ENCODE results near the gene PKIG.

The PKIG gene

DNA sequence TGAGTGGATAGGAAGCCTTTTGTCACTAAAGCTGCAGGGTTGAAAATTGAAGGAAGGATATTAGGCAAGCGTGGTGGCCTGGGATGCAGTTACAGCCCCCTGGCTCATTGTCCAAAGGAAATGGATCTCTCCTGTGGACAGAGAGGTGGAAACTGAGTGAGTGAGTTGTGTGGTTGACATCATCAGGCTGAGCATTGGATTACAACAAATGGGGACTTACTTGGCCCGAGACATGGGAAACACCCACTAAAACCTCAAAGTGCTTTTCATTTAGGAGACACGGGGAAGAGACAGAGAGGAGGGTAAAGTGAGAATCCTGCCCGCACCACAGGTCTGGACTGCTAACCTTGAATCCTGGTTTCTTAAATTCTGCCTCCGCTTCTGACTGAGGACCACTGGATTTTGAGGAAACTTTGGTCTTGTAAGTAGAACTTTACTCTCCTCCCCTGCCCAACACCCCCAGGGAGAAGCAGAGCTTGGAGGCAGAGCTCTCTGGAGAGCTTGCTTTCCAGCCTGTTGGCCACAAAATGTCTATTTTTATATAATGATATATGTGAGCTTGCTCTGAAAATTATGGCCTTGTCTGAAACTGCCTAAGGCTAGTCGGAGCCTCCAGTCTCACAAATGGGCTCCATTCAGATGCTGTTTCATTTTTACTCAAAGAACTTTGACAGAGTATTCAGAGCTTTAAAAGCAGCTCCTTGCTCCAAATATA, at the start of gene PKIG:
PKIG (plus strand) TSS at position 269 of the 715 bp plus-strand sequence. CDS start 31,978 bp downstream, outside the sequence.
- intact Hi-C loops (cut with micrococcal nuclease), result no loop called here
- Mint-ChIP-seq H3K36me3 (ENCODE audit: low read depth) (no peaks in the 10 kb centered on the region), H3K4me1 (ENCODE audit: low read depth) (peaks cover 17% of the 10 kb centered on the region), H3K27ac (no peak within 1 kb of the TSS), H3K27me3 (no peaks in the 10 kb centered on the region), H3K9me3 (no peaks in the 10 kb centered on the region), H3K4me3 (no peak within 1 kb of the TSS)

DNA sequence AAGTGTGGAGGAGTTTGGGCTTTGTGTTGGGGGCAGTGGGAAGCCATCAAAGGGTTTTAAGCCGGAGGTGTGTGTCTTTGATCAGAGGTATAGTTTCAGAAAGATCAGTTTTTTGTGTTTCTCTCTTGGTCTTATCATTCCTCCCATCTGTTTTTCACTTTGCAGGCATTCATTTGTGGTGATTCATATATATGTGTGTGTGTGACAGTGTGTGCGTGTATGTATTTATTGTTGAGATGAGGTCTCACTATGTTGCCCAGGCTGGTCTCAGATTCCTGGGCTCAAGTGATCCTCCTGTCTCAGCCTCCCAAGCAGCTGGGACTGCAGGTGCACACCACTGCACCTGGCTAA, 49.4 kb upstream of the PKIG start:
- Mint-ChIP-seq H3K4me1 (ENCODE audit: low read depth) (peaks cover 15% of the 10 kb centered on the region), H3K27ac (no peak overlapping the region), H3K4me3 (no peak overlapping the region), H3K9me3 (no peaks in the 10 kb centered on the region), H3K36me3 (ENCODE audit: low read depth) (no peaks in the 10 kb centered on the region), H3K27me3 (peaks cover 15% of the 10 kb centered on the region)
- intact Hi-C loops (cut with micrococcal nuclease), result loop anchor here (10.0 kb wide), 1 partner anchor 62 kb away; no protein-coding TSS in a partner anchor

DNA sequence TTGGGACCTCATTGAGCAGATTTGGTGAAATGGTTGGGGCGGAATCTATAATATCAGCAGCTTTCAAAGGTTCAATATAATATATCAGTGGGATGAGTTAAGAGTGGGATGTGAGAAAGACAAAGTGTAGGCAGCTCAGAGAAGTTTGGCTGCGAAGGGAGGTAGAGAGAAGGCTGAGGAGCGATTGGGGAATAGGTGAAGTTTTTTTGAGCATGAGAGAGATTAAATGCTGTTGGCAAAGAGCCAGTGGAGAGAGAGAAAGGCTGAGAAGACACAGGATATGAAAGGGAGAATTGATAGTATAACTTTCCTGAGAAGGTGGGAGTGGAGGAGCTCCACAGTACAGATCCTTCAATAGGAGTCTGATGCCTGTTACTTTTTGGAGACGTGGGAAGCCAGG, 48.5 kb upstream of the PKIG start:
- no peaks in the 10 kb centered on the region for H3K36me3 Mint-ChIP-seq (ENCODE audit: low read depth)
- H3K4me1 Mint-ChIP-seq (ENCODE audit: low read depth), result peaks cover 15% of the 10 kb centered on the region
- no peaks in the 10 kb centered on the region for H3K9me3 Mint-ChIP-seq
- intact Hi-C loops (cut with micrococcal nuclease), result loop anchor here (10.0 kb wide), 1 partner anchor 61 kb away; no protein-coding TSS in a partner anchor
- H3K27ac Mint-ChIP-seq, result no peak overlapping the region
- H3K27me3 Mint-ChIP-seq, result peaks cover 14% of the 10 kb centered on the region
- H3K4me3 Mint-ChIP-seq, result no peak overlapping the region

DNA sequence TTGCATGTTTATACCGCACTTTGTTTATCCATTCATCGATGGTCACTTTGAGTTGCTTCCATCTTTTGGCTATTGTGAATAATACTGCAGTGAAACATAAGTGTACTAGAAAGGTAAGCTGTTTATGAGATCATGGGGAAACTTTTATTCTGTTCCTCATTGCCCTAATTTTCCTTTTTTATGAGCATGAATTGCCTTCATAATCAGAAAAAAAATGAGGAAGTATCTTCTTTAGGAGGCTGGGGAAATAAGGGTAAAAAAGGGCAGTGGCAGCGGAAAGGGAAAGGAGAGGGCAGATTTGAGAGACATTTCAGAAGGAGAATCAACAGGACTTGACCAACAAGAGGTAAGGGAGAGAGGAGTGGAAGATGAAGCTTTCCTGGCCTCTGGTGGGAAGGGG, 46.2 kb upstream of the PKIG start:
- Mint-ChIP-seq H3K36me3 (ENCODE audit: low read depth) (no peaks in the 10 kb centered on the region), H3K9me3 (no peaks in the 10 kb centered on the region), H3K4me3 (no peak overlapping the region), H3K27me3 (peaks cover 11% of the 10 kb centered on the region), H3K27ac (no peak overlapping the region), H3K4me1 (ENCODE audit: low read depth) (peaks cover 21% of the 10 kb centered on the region)
- intact Hi-C loops (cut with micrococcal nuclease), result loop anchor here (10.0 kb wide), 1 partner anchor 59 kb away; no protein-coding TSS in a partner anchor

DNA sequence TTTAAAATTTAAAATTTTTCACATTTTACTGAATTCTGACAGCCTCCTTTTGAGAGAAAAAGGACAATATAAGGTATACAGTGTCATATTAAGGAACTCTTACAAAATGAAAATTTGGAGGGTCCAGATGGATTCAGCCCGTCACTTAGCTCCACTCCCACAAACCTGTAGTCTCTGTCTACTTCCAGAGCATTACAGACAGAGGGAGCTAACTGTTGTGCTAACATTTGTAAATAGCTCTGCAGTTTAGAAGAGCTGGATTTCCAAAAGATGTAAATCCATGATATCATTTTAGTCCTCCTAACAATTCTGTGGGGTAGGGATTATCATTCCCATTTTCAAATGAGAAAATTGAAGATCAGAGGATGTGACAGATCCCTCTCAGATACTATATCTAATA, 44.4 kb upstream of the PKIG start:
- peaks cover 5% of the 10 kb centered on the region for H3K27me3 Mint-ChIP-seq
- intact Hi-C loops (cut with micrococcal nuclease), result loop anchor here (10.0 kb wide), 1 partner anchor 57 kb away; no protein-coding TSS in a partner anchor
- H3K4me1 Mint-ChIP-seq (ENCODE audit: low read depth), result peaks cover 16% of the 10 kb centered on the region
- H3K36me3 Mint-ChIP-seq (ENCODE audit: low read depth), result no peaks in the 10 kb centered on the region
- H3K9me3 Mint-ChIP-seq, result no peaks in the 10 kb centered on the region
- H3K27ac Mint-ChIP-seq, result no peak overlapping the region
- H3K4me3 Mint-ChIP-seq, result no peak overlapping the region

DNA sequence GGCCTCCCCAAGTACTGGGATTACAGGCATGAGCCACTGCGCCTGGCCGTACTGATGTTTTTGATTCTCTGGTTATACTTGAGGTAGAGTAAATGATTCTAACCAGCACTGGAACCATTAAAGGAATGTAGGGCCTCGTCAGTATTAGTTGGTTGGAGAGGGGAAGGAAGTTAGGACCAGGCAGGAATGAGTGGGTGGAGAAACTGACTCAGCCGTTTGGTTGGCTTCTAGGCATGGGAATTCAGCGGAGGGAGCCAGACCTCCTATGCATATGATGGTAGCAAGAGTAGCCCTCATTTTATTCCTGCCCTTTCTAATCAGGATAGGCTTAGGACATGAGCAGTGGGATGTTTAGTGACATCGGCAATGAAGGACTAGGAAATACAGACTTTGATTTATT, 41.5 kb upstream of the PKIG start:
- Mint-ChIP-seq H3K27ac (no peak overlapping the region), H3K4me3 (no peak overlapping the region), H3K4me1 (ENCODE audit: low read depth) (peaks cover 15% of the 10 kb centered on the region), H3K27me3 (peaks cover 3% of the 10 kb centered on the region), H3K9me3 (no peaks in the 10 kb centered on the region), H3K36me3 (ENCODE audit: low read depth) (no peaks in the 10 kb centered on the region)
- intact Hi-C loops (cut with micrococcal nuclease), result no loop called here

DNA sequence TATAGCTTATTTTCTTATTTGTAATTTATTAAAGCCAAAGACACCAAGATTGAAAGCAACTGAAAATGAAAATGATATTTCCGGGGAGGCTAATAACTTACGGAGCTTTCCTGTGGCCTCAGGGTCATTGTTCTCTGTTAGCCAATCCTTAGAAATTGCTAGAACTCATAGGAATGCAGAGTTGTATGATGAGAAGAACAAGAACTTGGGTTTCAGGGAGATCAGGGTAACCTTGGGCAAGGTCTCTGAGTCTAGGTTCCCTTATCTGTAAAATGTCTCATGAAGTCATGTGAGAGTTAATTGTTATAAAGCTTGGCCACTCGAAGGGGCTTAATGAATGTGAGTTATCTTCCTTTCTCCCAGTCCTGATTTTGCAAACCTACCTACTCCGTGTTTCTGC, 40.4 kb upstream of the PKIG start:
- H3K27ac Mint-ChIP-seq, result no peak overlapping the region
- H3K36me3 Mint-ChIP-seq (ENCODE audit: low read depth), result no peaks in the 10 kb centered on the region
- peaks cover 3% of the 10 kb centered on the region for H3K27me3 Mint-ChIP-seq
- intact Hi-C loops (cut with micrococcal nuclease), result no loop called here
- peaks cover 7% of the 10 kb centered on the region for H3K4me1 Mint-ChIP-seq (ENCODE audit: low read depth)
- H3K4me3 Mint-ChIP-seq, result no peak overlapping the region
- H3K9me3 Mint-ChIP-seq, result no peaks in the 10 kb centered on the region

DNA sequence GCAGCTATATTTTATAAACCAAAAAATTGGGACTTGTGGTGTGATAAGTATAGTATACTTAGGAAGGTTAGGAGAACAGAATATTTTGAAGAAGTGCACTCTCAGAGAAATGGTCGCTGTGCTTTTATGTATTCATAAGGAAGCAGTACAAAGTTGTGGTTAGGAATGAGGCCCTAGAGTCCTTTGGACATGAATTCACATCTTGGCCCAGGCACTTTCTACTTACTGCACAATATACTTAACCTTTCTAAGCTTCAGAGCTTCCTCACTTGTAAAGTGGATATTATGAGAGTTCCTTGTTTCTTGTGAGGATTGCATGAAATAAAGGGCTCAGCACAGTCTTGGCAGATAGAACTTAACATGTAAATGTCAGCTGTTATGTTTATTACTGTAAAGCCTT, 39.5 kb upstream of the PKIG start:
- peaks cover 3% of the 10 kb centered on the region for H3K27me3 Mint-ChIP-seq
- intact Hi-C loops (cut with micrococcal nuclease), result no loop called here
- H3K4me1 Mint-ChIP-seq (ENCODE audit: low read depth), result peaks cover 7% of the 10 kb centered on the region
- no peak overlapping the region for H3K4me3 Mint-ChIP-seq
- H3K9me3 Mint-ChIP-seq, result no peaks in the 10 kb centered on the region
- no peaks in the 10 kb centered on the region for H3K36me3 Mint-ChIP-seq (ENCODE audit: low read depth)
- H3K27ac Mint-ChIP-seq, result no peak overlapping the region

DNA sequence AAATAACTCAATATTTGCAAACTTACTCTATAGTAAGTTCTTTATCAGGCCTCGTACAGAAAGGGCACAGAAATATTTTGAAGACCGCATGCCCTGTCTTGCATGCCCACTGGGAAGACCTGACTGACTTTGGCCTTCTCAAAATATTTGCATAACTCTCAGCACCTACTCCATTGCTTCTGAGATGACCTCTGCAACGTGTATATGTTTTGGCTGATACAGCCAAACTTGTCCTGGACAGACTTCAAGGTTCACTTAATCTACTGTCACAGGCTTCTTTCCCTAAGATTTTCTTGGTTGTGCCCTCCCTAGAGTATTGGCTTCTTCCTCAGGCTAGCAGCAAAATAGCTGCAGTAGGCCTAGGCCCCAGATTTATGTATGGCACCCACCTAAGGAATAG, 39.0 kb upstream of the PKIG start:
- Mint-ChIP-seq H3K36me3 (ENCODE audit: low read depth) (no peaks in the 10 kb centered on the region), H3K4me3 (no peak overlapping the region), H3K9me3 (no peaks in the 10 kb centered on the region), H3K4me1 (ENCODE audit: low read depth) (peaks cover 7% of the 10 kb centered on the region), H3K27ac (no peak overlapping the region), H3K27me3 (peaks cover 3% of the 10 kb centered on the region)
- intact Hi-C loops (cut with micrococcal nuclease), result no loop called here

DNA sequence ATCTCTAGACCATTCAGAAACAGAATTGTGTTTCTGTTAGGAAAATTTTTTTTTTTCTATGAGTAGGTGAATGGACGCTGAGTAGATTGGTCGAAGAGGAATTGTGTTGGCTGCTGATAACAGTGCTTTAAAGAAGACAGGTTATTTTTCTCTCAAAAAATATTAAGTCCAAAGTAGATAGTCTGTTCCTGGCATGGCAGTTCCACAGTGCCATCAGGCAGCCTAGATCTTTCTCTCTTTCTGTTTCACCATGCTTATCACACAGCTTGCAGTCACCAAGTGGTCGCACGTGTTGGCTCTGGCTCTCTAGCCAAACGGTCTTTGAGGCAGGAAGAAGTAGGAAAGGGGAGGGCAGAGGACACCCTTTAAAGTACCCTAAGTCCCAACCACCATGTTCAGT, 38.1 kb upstream of the PKIG start:
- H3K27ac Mint-ChIP-seq, result no peak overlapping the region
- no peak overlapping the region for H3K4me3 Mint-ChIP-seq
- peaks cover 7% of the 10 kb centered on the region for H3K4me1 Mint-ChIP-seq (ENCODE audit: low read depth)
- H3K36me3 Mint-ChIP-seq (ENCODE audit: low read depth), result no peaks in the 10 kb centered on the region
- no peaks in the 10 kb centered on the region for H3K9me3 Mint-ChIP-seq
- intact Hi-C loops (cut with micrococcal nuclease), result no loop called here
- no peaks in the 10 kb centered on the region for H3K27me3 Mint-ChIP-seq

DNA sequence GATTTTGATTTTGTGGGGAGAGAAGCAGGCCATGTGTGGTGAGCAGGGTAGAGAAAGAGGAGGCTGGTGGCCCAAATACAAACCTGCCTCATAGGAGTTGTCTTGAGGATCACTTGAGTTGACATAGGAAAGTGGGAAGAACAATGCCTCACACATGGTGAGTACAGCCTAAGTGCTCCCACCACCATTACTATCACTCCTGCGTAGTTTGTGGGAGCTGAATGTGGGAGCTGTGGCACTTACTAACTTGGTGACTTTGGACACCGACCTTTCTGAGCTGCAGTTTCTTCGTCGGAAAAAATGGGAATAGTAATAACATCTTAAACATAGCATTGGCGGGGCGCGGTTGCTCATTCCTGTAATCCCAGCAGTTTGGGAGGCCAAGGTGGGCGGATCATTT, 35.0 kb upstream of the PKIG start:
- Mint-ChIP-seq H3K27ac (no peak overlapping the region), H3K36me3 (ENCODE audit: low read depth) (no peaks in the 10 kb centered on the region), H3K9me3 (no peaks in the 10 kb centered on the region), H3K4me3 (no peak overlapping the region), H3K27me3 (no peaks in the 10 kb centered on the region), H3K4me1 (ENCODE audit: low read depth) (no peaks in the 10 kb centered on the region)
- intact Hi-C loops (cut with micrococcal nuclease), result no loop called here

DNA sequence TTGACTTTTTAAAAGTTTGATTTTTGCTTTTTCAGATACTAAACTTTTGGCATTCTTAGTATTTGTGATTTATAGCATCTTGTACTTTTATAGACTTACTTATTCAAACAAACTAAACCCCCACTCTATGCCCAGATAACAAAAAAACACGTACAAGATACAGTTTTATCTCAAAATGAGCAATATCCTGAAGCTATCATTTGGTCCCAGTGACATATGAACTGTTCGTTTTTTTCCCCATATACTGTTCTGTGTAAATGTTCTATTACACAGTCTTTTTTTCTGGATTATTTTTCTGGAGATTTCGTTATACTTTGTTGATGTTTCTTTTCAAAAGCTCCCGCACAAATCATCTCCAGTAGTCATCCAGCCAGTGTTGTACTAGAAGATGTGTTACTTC, 33.3 kb upstream of the PKIG start:
- intact Hi-C loops (cut with micrococcal nuclease), result no loop called here
- Mint-ChIP-seq H3K4me1 (ENCODE audit: low read depth) (no peaks in the 10 kb centered on the region), H3K36me3 (ENCODE audit: low read depth) (no peaks in the 10 kb centered on the region), H3K27me3 (no peaks in the 10 kb centered on the region), H3K27ac (no peak overlapping the region), H3K4me3 (no peak overlapping the region), H3K9me3 (no peaks in the 10 kb centered on the region)

DNA sequence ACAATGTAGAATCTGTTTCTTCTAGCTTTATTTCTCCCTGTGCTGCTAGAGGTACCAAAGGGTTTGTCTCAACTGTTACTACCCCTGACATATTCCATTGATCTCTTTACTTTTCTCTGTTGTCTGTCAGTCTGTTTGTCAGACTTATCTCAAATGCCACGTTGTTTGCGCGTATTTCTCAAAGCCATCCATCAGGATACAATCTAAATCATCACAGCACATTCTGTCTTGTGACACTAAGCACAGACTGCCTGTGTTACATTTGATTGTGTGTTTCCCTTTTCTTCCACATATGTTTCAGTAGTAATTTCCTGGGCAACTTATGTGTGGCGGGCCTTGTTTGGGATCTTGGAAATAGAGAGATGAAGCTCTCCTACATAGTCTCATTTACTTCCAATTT, 30.3 kb upstream of the PKIG start:
- Mint-ChIP-seq H3K36me3 (ENCODE audit: low read depth) (no peaks in the 10 kb centered on the region), H3K27me3 (no peaks in the 10 kb centered on the region), H3K4me3 (no peak overlapping the region), H3K9me3 (no peaks in the 10 kb centered on the region), H3K4me1 (ENCODE audit: low read depth) (no peaks in the 10 kb centered on the region), H3K27ac (no peak overlapping the region)
- intact Hi-C loops (cut with micrococcal nuclease), result no loop called here

DNA sequence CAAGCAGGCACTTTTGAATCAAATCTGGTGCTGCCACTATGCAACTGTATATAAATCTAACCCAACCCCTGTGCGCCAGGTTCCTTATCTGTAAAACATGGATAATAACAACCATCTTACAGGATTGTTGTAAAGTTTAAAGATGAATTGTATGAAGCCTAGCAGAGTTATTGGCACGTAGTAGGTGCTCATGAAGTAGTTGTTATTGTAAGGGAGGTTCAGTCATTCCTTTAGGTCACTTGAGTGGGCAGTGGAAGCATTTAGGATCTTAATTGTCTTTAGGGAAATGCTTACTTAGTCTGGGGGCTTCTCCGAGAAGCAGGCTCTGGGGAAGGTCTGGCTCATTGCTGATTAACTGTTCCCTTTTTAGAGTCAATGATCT, 29.8 kb upstream of the PKIG start:
- Mint-ChIP-seq H3K27ac (no peak overlapping the region), H3K27me3 (no peaks in the 10 kb centered on the region), H3K9me3 (no peaks in the 10 kb centered on the region), H3K4me1 (ENCODE audit: low read depth) (no peaks in the 10 kb centered on the region), H3K36me3 (ENCODE audit: low read depth) (no peaks in the 10 kb centered on the region), H3K4me3 (no peak overlapping the region)
- intact Hi-C loops (cut with micrococcal nuclease), result no loop called here

Measured in dendritic cell treated with granulocyte-macrophage colony-stimulating factor and Interleukin-4, amounts not matched to agents 40 ng/mL and 50 ng/mL, for 4 days (primary cell).